GM12873 (cell line): Measurements from ENCODE around the gene VAT1L.

Source experiments
- CTCF ChIP-seq: IDR thresholded peaks from 2 replicates; pipeline ENCODE4 v1.5.1; 2012; ENCODE audit warnings: low read depth, mild to moderate bottlenecking, moderate library complexity, low read length, control low read depth; ENCODE audit not compliant: insufficient read depth; ENCODE audit errors: missing control alignments

Gene VAT1L

GRCh38 chr16:77881355-77882030 is 93.1 kb downstream of the VAT1L start:
- no peak for TF ChIP-seq CTCF

GRCh38 chr16:77882358-77882757 is 94.0 kb downstream of the VAT1L start:
- TF ChIP-seq CTCF: no peak

- no peak for TF ChIP-seq CTCF
These were observed 97.4 kb downstream of the VAT1L start for GRCh38 chr16:77885571-77886295.

GRCh38 chr16:77888871-77889270 is 100.5 kb downstream of the VAT1L start:
- no peak for TF ChIP-seq CTCF

GRCh38 chr16:77890075-77890474 is 101.7 kb downstream of the VAT1L start:
- no peak for TF ChIP-seq CTCF

GRCh38 chr16:77894162-77894561 is 105.8 kb downstream of the VAT1L start:
- no peak for TF ChIP-seq CTCF

GRCh38 chr16:77895962-77896361 is 107.6 kb downstream of the VAT1L start:
- no peak for TF ChIP-seq CTCF
